Stomach (tissue), 9 donors: ENCODE results near the gene ZNF358. TPM values are rescaled to one million over a fixed set of nuclear protein-coding genes. Genes with fewer than 3 reads are reported as not detected.

Experiments
- DNase-seq, 2 donors: peaks; one replicate each; pipeline versions ENCODE4 v3.0.0 to v3.0.0-alpha.2; 2013 to 2019
- H3K27ac ChIP-seq, 5 donors: fragments of 200-600 bp in 4 of 5; sonication (generic) in 4 of 5; one replicate each; pipeline ENCODE4 v1.5.1; 2013 to 2019; ENCODE audit warnings: mild to moderate bottlenecking in 1 of 5, moderate library complexity in 1 of 5
- H3K27me3 ChIP-seq, 3 donors: fragments of 200-600 bp; sonication (generic); one replicate each; pipeline ENCODE4 v1.5.1; 2017 to 2019; ENCODE audit warnings: mixed run types in 1 of 3
- H3K36me3 ChIP-seq, 4 donors: fragments of 200-600 bp; sonication (generic); 1 replicate in 3 of 4; 2 replicates in 1 of 4; pipeline ENCODE4 v1.5.1; 2016 to 2019
- H3K4me1 ChIP-seq, 4 donors: fragments of 200-600 bp; sonication (generic); one replicate each; pipeline ENCODE4 v1.5.1; 2016 to 2019
- H3K4me3 ChIP-seq, 4 donors: fragments of 200-600 bp; sonication (generic) in 3 of 4; one replicate each; pipeline ENCODE4 v1.5.1; 2016 to 2019; ENCODE audit warnings: mild to moderate bottlenecking in 1 of 4
- H3K9me3 ChIP-seq, 4 donors: fragments of 200-600 bp; sonication (generic); one replicate each; pipeline ENCODE4 v1.5.1; 2016 to 2019
- EP300 ChIP-seq: sonication (generic); formaldehyde crosslinking; IDR thresholded peaks from one replicate; pipeline ENCODE4 v1.6.1; 2017; ENCODE audit warnings: antibody characterized with exemption
- POLR2A ChIP-seq, 4 donors: fragments of 450-650 bp; IDR thresholded peaks; one replicate each; pipeline ENCODE4 v1.6.1; 2016; ENCODE audit warnings: antibody characterized with exemption in 4 of 4, control low read depth in 2 of 4, mild to moderate bottlenecking in 1 of 4, moderate library complexity in 1 of 4
- POLR2AphosphoS5 ChIP-seq, 3 donors: sonication (generic); formaldehyde crosslinking; IDR thresholded peaks; one replicate each; pipeline ENCODE4 v1.6.1; 2016; ENCODE audit warnings: antibody characterized with exemption in 3 of 3
- WGBS, 5 donors: extraction: QIAGEN DNeasy Blood & Tissue Kit in 3 of 5; methylation state at CpG; one replicate each; pipeline versions ENCODE4 v1.1.5 to v1.1.7; 2013 to 2018; 5-methylcytosine and 5-hydroxymethylcytosine counted together
- intact Hi-C: fragments of 100-400 bp; cut with DNase I; formaldehyde crosslinking; loops from one replicate; pipeline ENCODE4 v1.15.1; 2023; ENCODE audit warnings: low total_unique reads
- polyA plus RNA-seq, 3 donors: library from polyadenylated mRNA; stranded (reverse); fragments of 200-250 nt; gene quantifications; one replicate each; pipeline ENCODE4 v1.2.3, GENCODE V29; 2013
- total RNA-seq, 5 donors: library from RNA; depleted of rRNA; stranded (reverse); fragments of >200 nt; gene quantifications; one replicate each; pipeline versions ENCODE4 v1.1.0 to v1.2.3, GENCODE V29; 2014 to 2016
- TF ChIP-seq, protein P1 (sequence below), 7 experiments: fragments of 450-650 bp in 4 of 7; fragments of 200-600 bp in 3 of 7; sonication (generic) in 3 of 7; IDR thresholded peaks; one replicate each; pipeline ENCODE4 v1.5.1; 2016 to 2019; ENCODE audit warnings: antibody characterized with exemption in 7 of 7, control low read depth in 2 of 7, mild to moderate bottlenecking in 1 of 7
- donor health status: healthy with polysubstance abuse.
- donor health status: Bipolar disorder and iron deficiency.
- donor health status: healthy.

The ZNF358 gene
- total and polyA plus RNA-seq, 8 donors = 6.2 to 304 (median 74.1) TPM

DNA sequence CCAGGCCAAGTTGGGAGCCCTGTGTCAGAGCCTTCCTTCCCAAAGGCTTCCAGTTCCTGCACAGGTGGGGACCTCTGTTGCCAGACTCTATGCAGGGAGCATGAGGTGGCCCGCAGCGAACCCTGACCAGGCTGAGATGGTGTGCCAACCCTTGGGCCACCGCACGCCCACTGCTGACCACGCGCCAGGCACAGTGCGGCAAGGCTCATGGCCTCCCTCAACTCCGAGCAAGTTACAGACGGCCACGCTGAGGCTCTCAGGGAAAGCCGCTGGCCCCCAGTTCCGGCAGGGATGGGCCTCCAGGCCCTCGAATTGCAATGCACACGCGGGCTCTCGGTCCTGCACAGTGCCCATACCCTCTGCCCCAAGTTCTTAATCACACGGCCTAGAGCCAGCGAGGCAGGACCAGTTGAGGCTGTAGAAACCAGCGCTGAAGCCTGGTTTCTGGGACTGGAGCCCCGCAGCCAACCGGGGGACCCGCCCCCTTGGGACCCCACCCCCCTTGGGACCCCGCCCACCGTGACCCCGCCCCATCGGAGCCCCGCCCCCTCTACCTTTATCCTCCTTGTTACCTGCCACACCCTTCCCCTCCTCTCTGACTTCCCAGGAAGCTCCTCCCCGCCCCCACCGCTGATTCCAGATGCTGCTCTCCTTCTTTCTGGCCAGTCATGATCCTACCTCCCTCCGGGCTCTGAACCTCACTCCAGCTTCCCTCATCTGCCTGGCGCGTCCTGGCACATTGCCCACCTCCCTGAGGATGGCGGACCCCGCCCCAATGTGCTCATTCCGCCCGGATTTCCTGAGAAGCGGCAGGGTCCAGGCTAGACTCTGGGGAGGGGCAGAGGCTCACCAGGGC, 33.1 kb upstream of the ZNF358 start:
- Histone ChIP-seq H3K4me3 (no peak overlapping the region), H3K27ac (no peak overlapping the region), H3K36me3 (peaks cover 0 to 19% (median 0%) of the 10 kb centered on the region in 4 donors), H3K4me1 (peaks cover 3 to 23% (median 15%) of the 10 kb centered on the region in 4 donors), H3K9me3 (no peaks in the 10 kb centered on the region), H3K27me3 (no peaks in the 10 kb centered on the region)
- peak in 1 of 2 donors; percentile 80 for DNase-seq
- intact Hi-C loops = no loop called here
- WGBS, 5 donors = 23 to 46% (median 41%) methylated on average over 12 to 37 of the region's 37 CpGs
- TF ChIP-seq, protein P1, sequence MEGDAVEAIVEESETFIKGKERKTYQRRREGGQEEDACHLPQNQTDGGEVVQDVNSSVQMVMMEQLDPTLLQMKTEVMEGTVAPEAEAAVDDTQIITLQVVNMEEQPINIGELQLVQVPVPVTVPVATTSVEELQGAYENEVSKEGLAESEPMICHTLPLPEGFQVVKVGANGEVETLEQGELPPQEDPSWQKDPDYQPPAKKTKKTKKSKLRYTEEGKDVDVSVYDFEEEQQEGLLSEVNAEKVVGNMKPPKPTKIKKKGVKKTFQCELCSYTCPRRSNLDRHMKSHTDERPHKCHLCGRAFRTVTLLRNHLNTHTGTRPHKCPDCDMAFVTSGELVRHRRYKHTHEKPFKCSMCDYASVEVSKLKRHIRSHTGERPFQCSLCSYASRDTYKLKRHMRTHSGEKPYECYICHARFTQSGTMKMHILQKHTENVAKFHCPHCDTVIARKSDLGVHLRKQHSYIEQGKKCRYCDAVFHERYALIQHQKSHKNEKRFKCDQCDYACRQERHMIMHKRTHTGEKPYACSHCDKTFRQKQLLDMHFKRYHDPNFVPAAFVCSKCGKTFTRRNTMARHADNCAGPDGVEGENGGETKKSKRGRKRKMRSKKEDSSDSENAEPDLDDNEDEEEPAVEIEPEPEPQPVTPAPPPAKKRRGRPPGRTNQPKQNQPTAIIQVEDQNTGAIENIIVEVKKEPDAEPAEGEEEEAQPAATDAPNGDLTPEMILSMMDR (IDR thresholded peaks at IDR 0.05) = no peak
- TF ChIP-seq POLR2AphosphoS5 (IDR thresholded peaks at IDR 0.05) = no peak
- no peak for TF ChIP-seq EP300
- TF ChIP-seq POLR2A (IDR thresholded peaks at IDR 0.05) = no peak

DNA sequence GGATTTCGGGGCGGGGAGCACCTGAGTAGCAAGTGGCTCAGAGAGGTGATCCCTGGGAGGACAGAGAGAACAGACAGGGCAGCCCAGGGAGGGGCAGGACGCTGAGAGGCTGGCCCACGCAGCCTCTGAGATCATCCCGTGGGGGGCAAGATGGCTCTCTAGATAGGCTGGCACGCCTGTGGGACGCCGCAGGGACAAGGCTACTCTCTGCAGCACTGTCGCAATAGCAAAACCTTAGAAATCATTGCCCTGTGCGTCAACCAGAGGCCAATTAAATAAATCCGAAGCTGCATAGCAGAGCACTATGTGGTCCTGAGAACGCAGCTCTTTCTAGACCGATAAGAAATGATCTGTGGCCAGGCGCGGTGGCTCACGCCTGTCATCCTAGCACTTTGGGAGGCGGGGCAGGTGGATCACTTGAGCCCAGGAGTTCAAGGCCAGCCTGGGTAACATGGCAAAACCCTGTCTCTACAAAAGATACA, 32.1 kb upstream of the ZNF358 start:
- no peaks in the 10 kb centered on the region for H3K9me3 ChIP-seq
- TF ChIP-seq, protein P1 (IDR thresholded peaks at IDR 0.05) = no peak
- TF ChIP-seq POLR2AphosphoS5 (IDR thresholded peaks at IDR 0.05) (no peak), POLR2A (IDR thresholded peaks at IDR 0.05) (no peak), EP300 (no peak)
- H3K27ac ChIP-seq = no peak overlapping the region
- H3K36me3 ChIP-seq = peaks cover 0 to 19% (median 0%) of the 10 kb centered on the region in 4 donors
- no peaks in the 10 kb centered on the region for H3K27me3 ChIP-seq
- DNase-seq = no peak
- H3K4me3 ChIP-seq = no peak overlapping the region
- H3K4me1 ChIP-seq = peaks cover 9 to 24% (median 21%) of the 10 kb centered on the region in 4 donors
- 72 to 86% (median 84%) methylated on average over 17 of the region's 17 CpGs for WGBS, 5 donors
- intact Hi-C loops = no loop called here

DNA sequence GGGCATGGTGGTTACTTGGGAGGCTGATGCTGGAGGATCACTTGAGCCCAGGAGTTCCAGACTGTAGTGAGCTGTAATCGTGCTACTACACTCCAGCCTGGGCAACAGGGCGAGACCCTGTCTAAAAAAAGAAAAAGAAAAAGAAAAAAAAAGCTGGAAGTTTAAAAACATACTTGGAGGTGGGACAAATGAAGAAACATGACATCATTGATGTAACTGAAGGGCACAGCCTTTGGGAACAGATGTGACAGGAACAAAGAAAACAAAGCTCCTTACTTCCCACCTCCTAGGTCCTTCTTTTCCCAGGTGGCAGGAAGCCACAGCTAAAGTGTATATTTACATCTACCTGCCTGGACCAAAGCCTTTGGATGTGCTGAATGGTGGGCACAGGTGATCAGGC, 29.0 kb upstream of the ZNF358 start:
- H3K4me3 ChIP-seq = no peak overlapping the region

DNA sequence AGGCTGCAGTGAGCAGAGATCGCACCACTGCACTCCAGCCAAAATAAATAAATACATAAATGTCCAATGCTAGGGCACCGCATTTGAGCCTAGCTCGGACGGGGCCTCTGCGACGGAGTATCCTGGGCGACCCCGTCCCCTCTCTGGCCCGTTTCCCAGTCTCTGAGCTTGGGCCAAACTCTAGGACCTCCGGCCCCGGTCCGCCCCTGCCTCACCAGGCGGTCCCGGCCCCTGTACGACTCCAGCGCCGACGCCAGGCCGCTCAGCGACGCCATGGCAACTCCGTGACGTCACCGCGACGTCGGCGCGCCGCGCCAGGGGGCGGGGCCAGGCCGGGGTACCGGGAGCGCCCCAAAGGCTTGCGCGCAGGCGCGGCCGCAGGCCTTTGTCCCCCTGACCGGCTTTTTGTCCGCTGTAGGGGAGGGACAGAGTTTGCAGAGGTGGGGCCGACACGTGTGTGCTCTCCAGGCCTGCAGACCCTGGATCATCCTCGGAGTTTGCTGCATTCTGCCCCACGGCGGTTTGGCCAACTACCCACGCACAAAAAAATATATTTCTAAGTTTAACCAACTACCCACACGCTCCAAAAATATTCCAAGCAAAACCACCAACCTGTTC, 27.1 kb upstream of the ZNF358 start, which contains the start of gene PEX11G:
Gene PEX11G (minus strand): TSS at position 300 of the 618 bp plus-strand sequence. CDS start 25 bp downstream, at position 275.
- WGBS, 5 donors = 0 to 1% (median 0%) methylated on average over 26 to 49 of the region's 49 CpGs
- H3K27me3 ChIP-seq = no peaks in the 10 kb centered on the region
- peak within 1 kb of the TSS; percentile 87 to 93 (median 90) for H3K27ac ChIP-seq
- H3K36me3 ChIP-seq = peaks cover 0 to 19% (median 0%) of the 10 kb centered on the region in 4 donors
- H3K9me3 ChIP-seq = no peaks in the 10 kb centered on the region
- peak within 1 kb of the TSS; percentile 45 to 67 (median 59) for H3K4me3 ChIP-seq
- DNase-seq = peak; percentile 96 to 98
- TF ChIP-seq POLR2AphosphoS5 (IDR thresholded peaks at IDR 0.05) = peak; percentile 73 to 93 (median 90)
- no peak for TF ChIP-seq POLR2A (IDR thresholded peaks at IDR 0.05)
- intact Hi-C loops = no loop called here
- H3K4me1 ChIP-seq = peaks cover 14 to 25% (median 18%) of the 10 kb centered on the region in 4 donors

More for the DNA sequence above, 29.0 kb upstream of the ZNF358 start:
- H3K36me3 ChIP-seq = peaks cover 0 to 19% (median 0%) of the 10 kb centered on the region in 4 donors
- H3K27ac ChIP-seq = no peak overlapping the region
- no peaks in the 10 kb centered on the region for H3K9me3 ChIP-seq
- no peak for DNase-seq
- intact Hi-C loops = no loop called here
- WGBS, 5 donors = 77 to 89% (median 82%) methylated on average over 2 of the region's 2 CpGs
- H3K4me1 ChIP-seq = peaks cover 17 to 34% (median 30%) of the 10 kb centered on the region in 4 donors
- TF ChIP-seq EP300 = no peak
- TF ChIP-seq POLR2A (IDR thresholded peaks at IDR 0.05) = no peak
- no peak for TF ChIP-seq POLR2AphosphoS5 (IDR thresholded peaks at IDR 0.05)
- TF ChIP-seq, protein P1 (IDR thresholded peaks at IDR 0.05) = no peak
- H3K27me3 ChIP-seq = no peaks in the 10 kb centered on the region
